GM23338 (cell line): ENCODE data around the gene SMAD1. TPM values are rescaled to one million over a fixed set of nuclear protein-coding genes. Genes with fewer than 3 reads are reported as not detected.

Source experiments
- CREB1 ChIP-seq: fragments of 250-450 bp; sonication (Bioruptor Pico); IDR thresholded peaks from 2 replicates; pipeline ENCODE4 v1.5.0; 2020; ENCODE audit warnings: low read depth, mild to moderate bottlenecking, moderate library complexity
- CTCF ChIP-seq, 2 experiments: fragments of 200-600 bp in 1 of 2; sonication (generic) in 1 of 2; conservative IDR thresholded peaks; 2 replicates each; pipeline versions ENCODE4 v1.5.1 to v1.6.1; 2016 to 2017; ENCODE audit warnings: antibody characterized with exemption in 2 of 2, low read depth in 2 of 2, mild to moderate bottlenecking in 2 of 2, moderate library complexity in 1 of 2
- EZH2phosphoT487 ChIP-seq: fragments of 200-600 bp; sonication (generic); IDR thresholded peaks from one replicate; pipeline ENCODE4 v1.8.1; 2018; ENCODE audit warnings: antibody characterized with exemption; ENCODE audit not compliant: unreplicated experiment
- JUNB ChIP-seq: IDR thresholded peaks from one replicate; pipeline ENCODE4 v1.6.1; 2016; ENCODE audit warnings: antibody characterized with exemption; ENCODE audit not compliant: unreplicated experiment
- POLR2AphosphoS5 ChIP-seq: IDR thresholded peaks from 2 replicates; pipeline ENCODE4 v1.6.1; 2016; ENCODE audit warnings: antibody characterized with exemption, low read depth
- REST ChIP-seq: IDR thresholded peaks from one replicate; pipeline ENCODE4 v1.6.1; 2018; ENCODE audit warnings: antibody characterized with exemption; ENCODE audit not compliant: unreplicated experiment
- ZNF331 ChIP-seq: fragments of 250-450 bp; sonication (Bioruptor Pico); IDR thresholded peaks from 2 replicates; pipeline ENCODE4 v1.5.0; 2020; ENCODE audit warnings: low read depth, mild to moderate bottlenecking, moderate library complexity
- ZNF462 ChIP-seq: fragments of 250-450 bp; sonication (Bioruptor Pico); IDR thresholded peaks from 2 replicates; pipeline ENCODE4 v1.5.0; 2020; ENCODE audit warnings: mild to moderate bottlenecking, moderate library complexity
- polyA plus RNA-seq: library from polyadenylated mRNA; unstranded; fragments of >200 nt; fragmentation: Nextera tagmentation; extraction: Ambion mirVana; gene quantifications from 2 replicates; pipeline ENCODE4 v1.2.1, GENCODE V29; 2016
- total RNA-seq: library from RNA; depleted of rRNA; stranded (reverse); fragments of >200 nt; shearing (Covaris generic); gene quantifications from 2 replicates; pipeline ENCODE4 v1.2.3, GENCODE V29; 2014

Gene SMAD1
- total and polyA plus RNA-seq, 2 experiments from 2014 or later, result 19.8 to 33.6 TPM

- TF ChIP-seq ZNF462 (CRISPR knock-in tag) (no peak), REST (no peak), POLR2AphosphoS5 (no peak), EZH2phosphoT487 (no peak), JUNB (no peak), ZNF331 (no peak), CTCF (conservative IDR thresholded peaks at IDR 0.05; ENCODE audit: low read depth in 2 of 2) (no peak), CREB1 (no peak)
Observed at GRCh38 chr4:145535202-145535601, 53.5 kb downstream of the SMAD1 start (continued).
